Smooth muscle cell (in vitro differentiated cells): ENCODE results near the gene FBXL20. TPM values are rescaled to one million over a fixed set of nuclear protein-coding genes. Genes with fewer than 3 reads are reported as not detected.

Experiments
- DNase-seq: peaks from one replicate; lab custom pipeline; 2025; ENCODE audit not compliant: unreplicated experiment; lab: John Stamatoyannopoulos, UW
- H2AFZ ChIP-seq: fragments of 200-600 bp; sonication (generic); 2 replicates; pipeline ENCODE4 v1.6.0; 2016; ENCODE audit warnings: antibody characterized with exemption, low read depth, mild to moderate bottlenecking
- H3F3A ChIP-seq: fragments of 200-600 bp; sonication (generic); 2 replicates; pipeline ENCODE4 v1.6.0; 2017; ENCODE audit warnings: antibody characterized with exemption, low read depth
- H3K27ac ChIP-seq: fragments of 200-600 bp; sonication (generic); 2 replicates; pipeline ENCODE4 v1.5.1; 2016; ENCODE audit warnings: low read depth, mild to moderate bottlenecking
- H3K27me3 ChIP-seq: fragments of 200-600 bp; sonication (generic); 2 replicates; pipeline ENCODE4 v1.6.1; 2016; ENCODE audit warnings: low read depth, mild to moderate bottlenecking
- H3K36me3 ChIP-seq: fragments of 200-600 bp; sonication (generic); 2 replicates; pipeline ENCODE4 v1.5.1; 2016; ENCODE audit warnings: low read depth
- H3K4me1 ChIP-seq: fragments of 200-600 bp; sonication (generic); 2 replicates; pipeline ENCODE4 v1.5.1; 2016; ENCODE audit warnings: low read depth
- H3K4me2 ChIP-seq: fragments of 200-600 bp; sonication (generic); 2 replicates; pipeline ENCODE4 v1.6.0; 2016; ENCODE audit warnings: mild to moderate bottlenecking
- H3K4me3 ChIP-seq: fragments of 200-600 bp; sonication (generic); 2 replicates; pipeline ENCODE4 v1.5.1; 2016; ENCODE audit warnings: mild to moderate bottlenecking
- H3K79me2 ChIP-seq: fragments of 200-600 bp; sonication (generic); 2 replicates; pipeline ENCODE4 v1.6.0; 2016; ENCODE audit warnings: low read depth, mild to moderate bottlenecking
- H3K9ac ChIP-seq: fragments of 200-600 bp; sonication (generic); 2 replicates; pipeline ENCODE4 v1.6.0; 2016; ENCODE audit warnings: low read depth
- H3K9me3 ChIP-seq: fragments of 200-600 bp; sonication (generic); replicated peaks from 2 replicates; pipeline ENCODE4 v1.5.1; 2016; ENCODE audit warnings: low read depth
- H4K20me1 ChIP-seq: fragments of 200-600 bp; sonication (generic); 2 replicates; pipeline ENCODE4 v1.6.0; 2016; ENCODE audit warnings: low read depth
- WGBS: methylation state at CpG from one replicate; pipeline ENCODE4 v1.1.7; 2016; ENCODE audit warnings: low lambda C conversion rate; 5-methylcytosine and 5-hydroxymethylcytosine counted together
- polyA plus RNA-seq: library from polyadenylated mRNA; unstranded; fragments of >200 nt; fragmentation: Nextera tagmentation; extraction: Ambion mirVana; gene quantifications from 2 replicates; pipeline ENCODE4 v1.2.1, GENCODE V29; 2016
- total RNA-seq: library from RNA; depleted of rRNA; stranded (reverse); fragments of >200 nt; gene quantifications from 2 replicates; pipeline ENCODE4 v1.2.3, GENCODE V29; 2014
- TF ChIP-seq, protein P1 (sequence below): fragments of 200-600 bp; sonication (generic); IDR thresholded peaks from 2 replicates; pipeline ENCODE4 v1.5.1; 2017; ENCODE audit warnings: borderline replicate concordance, mild to moderate bottlenecking, antibody characterized with exemption; ENCODE audit not compliant: insufficient read depth, poor library complexity, severe bottlenecking

FBXL20 gene
- total and polyA plus RNA-seq, 2 experiments from 2014 or later, result 8.0 to 19.9 TPM

DNA sequence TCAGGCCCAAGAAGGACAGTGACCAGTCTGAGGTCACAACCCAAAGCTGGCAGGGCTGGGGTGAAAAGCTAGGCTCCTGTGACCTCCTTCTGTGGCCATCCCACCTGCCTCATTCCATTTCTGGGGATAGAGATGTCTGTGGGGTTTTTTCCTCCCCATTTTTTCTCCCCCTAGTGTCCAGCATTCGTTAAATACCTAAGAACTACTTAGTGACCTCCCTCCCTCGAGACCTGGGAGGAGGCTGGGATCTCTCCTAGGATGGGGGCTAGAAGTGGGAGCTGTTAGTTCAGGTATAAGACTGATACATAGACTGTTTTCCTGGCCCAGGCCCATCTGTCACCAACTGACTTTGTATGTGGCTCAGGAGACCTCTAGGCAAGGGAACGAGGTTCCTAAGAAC is 155.2 kb downstream of the FBXL20 start:
- WGBS, result 48% methylated on average over 3 of the region's 3 CpGs
- H3K4me3 ChIP-seq, result no peak overlapping the region

DNA sequence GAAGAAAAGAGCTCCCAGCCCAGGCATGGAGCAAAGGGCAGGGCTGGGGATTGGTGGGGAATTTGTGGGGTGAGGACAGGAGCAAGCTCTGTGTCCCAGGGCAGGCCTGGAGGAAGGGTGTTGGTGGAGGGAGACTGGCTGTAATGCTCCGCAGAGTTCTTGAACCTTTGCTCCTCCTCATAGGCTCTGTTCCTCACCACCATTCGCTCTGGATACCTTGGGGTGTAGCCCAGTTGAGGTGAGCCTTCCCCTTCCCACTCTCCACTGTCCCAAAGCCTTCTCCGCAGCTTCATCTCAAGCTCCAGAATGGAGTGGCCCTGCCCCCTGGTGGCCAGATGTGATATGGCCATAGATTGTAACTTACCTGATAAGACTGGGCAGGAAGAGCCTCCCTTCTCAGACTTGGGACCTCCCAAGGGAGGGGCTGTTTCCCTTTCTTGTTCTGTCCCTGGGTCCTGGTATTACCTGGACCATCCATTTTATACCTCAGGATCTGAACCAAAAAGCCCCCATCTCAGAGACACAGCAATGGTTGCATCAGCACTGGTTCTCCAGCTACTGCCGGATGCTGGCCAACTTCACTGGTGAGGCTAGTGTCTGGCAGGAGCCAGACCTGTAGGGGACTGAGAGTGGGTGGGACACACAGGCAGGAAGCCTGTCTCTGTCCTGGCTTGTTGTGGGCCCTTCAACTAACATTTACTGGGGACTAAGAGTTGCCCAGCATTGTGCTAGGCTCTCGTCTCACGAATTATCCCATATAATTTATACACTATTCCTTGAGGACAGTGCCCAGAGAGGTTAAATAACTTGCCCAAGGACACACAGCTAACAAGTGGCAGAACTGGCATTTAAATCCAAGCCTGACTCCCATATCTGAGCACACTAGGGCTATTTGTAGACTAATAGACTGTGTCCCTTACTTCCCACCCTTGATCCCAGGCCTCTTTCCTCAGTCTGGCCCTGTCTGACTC is 156.5 kb downstream of the FBXL20 start:
- Histone ChIP-seq H3K79me2 (no peaks in the 10 kb centered on the region), H3K9me3 (no peaks in the 10 kb centered on the region), H4K20me1 (no peaks in the 10 kb centered on the region), H3K4me2 (no peak overlapping the region), H3F3A (no peaks in the 10 kb centered on the region), H3K4me3 (no peak overlapping the region), H3K27ac (no peak overlapping the region), H3K36me3 (no peaks in the 10 kb centered on the region), H2AFZ (no peak overlapping the region), H3K27me3 (peaks cover under 1% of the 10 kb centered on the region), H3K4me1 (no peaks in the 10 kb centered on the region), H3K9ac (no peak overlapping the region)
- TF ChIP-seq, protein P1, sequence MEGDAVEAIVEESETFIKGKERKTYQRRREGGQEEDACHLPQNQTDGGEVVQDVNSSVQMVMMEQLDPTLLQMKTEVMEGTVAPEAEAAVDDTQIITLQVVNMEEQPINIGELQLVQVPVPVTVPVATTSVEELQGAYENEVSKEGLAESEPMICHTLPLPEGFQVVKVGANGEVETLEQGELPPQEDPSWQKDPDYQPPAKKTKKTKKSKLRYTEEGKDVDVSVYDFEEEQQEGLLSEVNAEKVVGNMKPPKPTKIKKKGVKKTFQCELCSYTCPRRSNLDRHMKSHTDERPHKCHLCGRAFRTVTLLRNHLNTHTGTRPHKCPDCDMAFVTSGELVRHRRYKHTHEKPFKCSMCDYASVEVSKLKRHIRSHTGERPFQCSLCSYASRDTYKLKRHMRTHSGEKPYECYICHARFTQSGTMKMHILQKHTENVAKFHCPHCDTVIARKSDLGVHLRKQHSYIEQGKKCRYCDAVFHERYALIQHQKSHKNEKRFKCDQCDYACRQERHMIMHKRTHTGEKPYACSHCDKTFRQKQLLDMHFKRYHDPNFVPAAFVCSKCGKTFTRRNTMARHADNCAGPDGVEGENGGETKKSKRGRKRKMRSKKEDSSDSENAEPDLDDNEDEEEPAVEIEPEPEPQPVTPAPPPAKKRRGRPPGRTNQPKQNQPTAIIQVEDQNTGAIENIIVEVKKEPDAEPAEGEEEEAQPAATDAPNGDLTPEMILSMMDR, result peak; percentile 93
- 43% methylated on average over 6 of the region's 6 CpGs for WGBS
- peak; percentile 65 for DNase-seq

More for the DNA sequence above, 155.2 kb downstream of the FBXL20 start:
- Histone ChIP-seq H3F3A (no peaks in the 10 kb centered on the region), H3K27me3 (no peaks in the 10 kb centered on the region), H3K36me3 (no peaks in the 10 kb centered on the region), H2AFZ (no peak overlapping the region), H3K4me1 (no peaks in the 10 kb centered on the region), H3K4me2 (no peak overlapping the region), H3K79me2 (no peaks in the 10 kb centered on the region), H4K20me1 (no peaks in the 10 kb centered on the region), H3K27ac (no peak overlapping the region), H3K9me3 (no peaks in the 10 kb centered on the region), H3K9ac (no peak overlapping the region)
- DNase-seq, result no peak
- TF ChIP-seq, protein P1, result no peak

DNA sequence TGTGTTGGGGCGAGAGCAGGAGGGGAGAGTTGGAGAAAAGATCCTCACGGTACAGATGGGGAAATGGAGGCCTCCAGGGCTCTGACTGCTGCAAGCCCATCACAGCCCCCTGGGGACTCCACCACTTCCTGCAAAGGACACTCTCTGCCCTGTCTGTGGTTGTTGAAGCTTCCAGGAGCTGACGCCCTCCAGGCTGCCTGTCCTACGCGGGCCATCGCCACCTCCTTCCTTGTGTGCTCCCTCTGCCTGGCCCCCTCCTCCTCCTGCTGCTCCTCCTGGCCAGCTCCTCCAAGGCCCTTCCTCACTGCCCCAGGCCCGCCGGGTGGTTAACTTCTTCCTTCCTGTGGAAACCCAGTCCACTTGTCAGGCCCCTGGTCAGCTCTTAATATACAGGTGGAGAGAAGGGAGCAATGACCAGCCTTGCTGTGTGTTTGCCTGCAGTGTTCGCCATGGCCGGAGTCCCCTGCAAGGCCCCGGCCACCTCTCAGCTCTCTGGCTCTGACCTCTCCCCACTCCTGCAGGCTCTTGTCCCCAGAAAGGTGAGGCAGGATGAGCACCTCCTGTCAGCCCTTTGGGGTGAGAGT is 157.3 kb downstream of the FBXL20 start:
- Histone ChIP-seq H3K27me3 (peaks cover 8% of the 10 kb centered on the region), H3K4me3 (no peak overlapping the region), H3K4me2 (no peak overlapping the region), H3K4me1 (no peaks in the 10 kb centered on the region), H3K27ac (no peak overlapping the region), H3K9me3 (no peaks in the 10 kb centered on the region), H3K9ac (no peak overlapping the region), H3K36me3 (no peaks in the 10 kb centered on the region), H3K79me2 (no peaks in the 10 kb centered on the region), H2AFZ (no peak overlapping the region), H4K20me1 (no peaks in the 10 kb centered on the region), H3F3A (no peaks in the 10 kb centered on the region)
- WGBS, result 75% methylated on average over 11 of the region's 11 CpGs
- no peak for DNase-seq
- TF ChIP-seq, protein P1, result no peak
